ENCODE data around the gene ZNHIT6.

The ZNHIT6 gene

GRCh38 chr1:85626818-85627217 lies 81.4 kb downstream of the ZNHIT6 start:
- Histone ChIP-seq H3K27ac (no peak overlapping the region), H3K9ac (no peak overlapping the region), H3K9me3 (peaks cover 10% of the 10 kb centered on the region), H4K20me1 (no peaks in the 10 kb centered on the region), H3K36me3 (peaks cover 24% of the 10 kb centered on the region), H3K4me2 (no peak overlapping the region), H3K4me3 (no peak overlapping the region), H3K4me1 (no peaks in the 10 kb centered on the region), H3K27me3 (no peaks in the 10 kb centered on the region)
- TF ChIP-seq Cebpa-rat (IDR thresholded peaks at IDR 0.05), result no peak

GRCh38 chr1:85624361-85624760 lies 83.9 kb downstream of the ZNHIT6 start:
- Histone ChIP-seq H3K36me3 (peaks cover 24% of the 10 kb centered on the region), H3K9ac (no peak overlapping the region), H3K9me3 (peaks cover 26% of the 10 kb centered on the region), H3K27ac (no peak overlapping the region), H3K27me3 (no peaks in the 10 kb centered on the region), H4K20me1 (no peaks in the 10 kb centered on the region), H3K4me1 (no peaks in the 10 kb centered on the region), H3K4me2 (no peak overlapping the region), H3K4me3 (no peak overlapping the region)
- no peak for TF ChIP-seq Cebpa-rat (IDR thresholded peaks at IDR 0.05)

DNA sequence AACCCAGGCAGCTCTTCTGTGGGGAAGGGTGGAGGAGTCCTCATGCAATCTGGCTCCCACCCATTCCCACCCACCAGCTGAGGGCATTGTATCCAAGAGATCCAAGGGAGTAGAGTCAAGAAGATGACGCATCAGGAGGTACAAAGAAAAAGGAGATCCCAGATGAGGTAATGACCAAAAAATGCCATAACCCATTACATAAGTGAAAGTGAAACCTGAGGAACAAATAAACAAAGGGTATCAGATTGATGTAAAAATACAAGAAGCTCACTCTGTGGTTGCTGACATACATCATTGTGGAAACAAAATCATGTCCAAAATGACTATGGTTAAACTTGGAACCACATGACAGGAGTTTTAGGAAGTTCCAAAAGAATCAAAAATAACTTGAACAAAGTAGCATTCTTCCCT lies 85.2 kb downstream of the ZNHIT6 start:
- Histone ChIP-seq H3K4me3 (no peak overlapping the region), H3K27me3 (no peaks in the 10 kb centered on the region), H3K9me3 (peaks cover 26% of the 10 kb centered on the region), H3K36me3 (peaks cover 18% of the 10 kb centered on the region), H3K4me2 (no peak overlapping the region), H4K20me1 (no peaks in the 10 kb centered on the region), H3K4me1 (0 out of 2 replicates have a peak, but pooled peaks cover 2% of the 10 kb centered on the region), H3K9ac (no peak overlapping the region), H3K27ac (no peak overlapping the region)
- TF ChIP-seq Cebpa-rat (IDR thresholded peaks at IDR 0.05), result no peak

- Histone ChIP-seq H3K9ac (no peak overlapping the region), H3K27ac (no peak overlapping the region), H3K4me1 (0 out of 2 replicates have a peak, but pooled peaks cover 7% of the 10 kb centered on the region), H3K4me3 (no peak overlapping the region), H3K36me3 (peaks cover 11% of the 10 kb centered on the region; the same call in 1 of the 2 replicates), H3K27me3 (no peaks in the 10 kb centered on the region), H3K4me2 (no peak overlapping the region), H4K20me1 (no peaks in the 10 kb centered on the region), H3K9me3 (peaks cover 28% of the 10 kb centered on the region)
- no peak for TF ChIP-seq Cebpa-rat (IDR thresholded peaks at IDR 0.05)
These were observed 86.8 kb downstream of the ZNHIT6 start for GRCh38 chr1:85621430-85621829.

- no peak for TF ChIP-seq Cebpa-rat (IDR thresholded peaks at IDR 0.05)
- Histone ChIP-seq H3K9me3 (peaks cover 33% of the 10 kb centered on the region), H3K9ac (no peak overlapping the region)
These were observed 90.6 kb downstream of the ZNHIT6 start for GRCh38 chr1:85617633-85618100.

GRCh38 chr1:85616736-85617135 lies 91.5 kb downstream of the ZNHIT6 start:
- H3K27me3 ChIP-seq, result no peaks in the 10 kb centered on the region
- 0 out of 2 replicates have a peak, but pooled peaks cover 6% of the 10 kb centered on the region for H3K36me3 ChIP-seq
- no peak overlapping the region for H3K4me3 ChIP-seq
- no peaks in the 10 kb centered on the region for H4K20me1 ChIP-seq
- 0 out of 2 replicates have a peak, but pooled peaks cover 7% of the 10 kb centered on the region for H3K4me1 ChIP-seq
- TF ChIP-seq Cebpa-rat (IDR thresholded peaks at IDR 0.05), result no peak
- no peak overlapping the region for H3K9ac ChIP-seq
- H3K9me3 ChIP-seq, result peaks cover 23% of the 10 kb centered on the region
- H3K4me2 ChIP-seq, result no peak overlapping the region
- no peak overlapping the region for H3K27ac ChIP-seq

More at GRCh38 chr1:85617633-85618100, 90.6 kb downstream of the ZNHIT6 start:
- Histone ChIP-seq H3K4me2 (no peak overlapping the region), H3K27ac (no peak overlapping the region), H3K27me3 (no peaks in the 10 kb centered on the region), H4K20me1 (no peaks in the 10 kb centered on the region), H3K4me1 (0 out of 2 replicates have a peak, but pooled peaks cover 7% of the 10 kb centered on the region), H3K36me3 (0 out of 2 replicates have a peak, but pooled peaks cover 6% of the 10 kb centered on the region), H3K4me3 (no peak overlapping the region)

DNA sequence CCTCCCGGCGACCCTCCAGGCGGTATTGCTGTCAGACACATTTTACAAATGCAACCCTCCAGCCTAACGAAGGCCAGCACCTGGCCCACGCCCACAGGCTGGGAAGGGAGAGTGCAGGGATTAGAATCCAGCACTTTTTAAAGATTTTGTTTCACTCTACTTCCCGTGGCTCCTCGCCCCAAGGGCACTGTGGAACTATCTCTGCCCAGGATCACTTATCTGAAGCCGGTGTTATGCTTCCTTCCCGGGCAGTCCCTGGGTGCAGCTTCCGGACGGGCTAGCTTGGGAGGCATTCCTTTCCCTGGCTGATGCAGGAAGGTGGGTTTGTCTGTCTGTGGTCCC lies 91.9 kb downstream of the ZNHIT6 start:
- no peak overlapping the region for H3K27ac ChIP-seq
- H3K36me3 ChIP-seq, result 0 out of 2 replicates have a peak, but pooled peaks cover 6% of the 10 kb centered on the region
- no peak overlapping the region for H3K4me3 ChIP-seq
- H4K20me1 ChIP-seq, result no peaks in the 10 kb centered on the region
- no peak overlapping the region for H3K9ac ChIP-seq
- H3K4me1 ChIP-seq, result 0 out of 2 replicates have a peak, but pooled peaks cover 7% of the 10 kb centered on the region
- TF ChIP-seq Cebpa-rat (IDR thresholded peaks at IDR 0.05), result no peak
- no peaks in the 10 kb centered on the region for H3K27me3 ChIP-seq
- H3K4me2 ChIP-seq, result no peak overlapping the region
- H3K9me3 ChIP-seq, result peaks cover 19% of the 10 kb centered on the region

- no peak overlapping the region for H3K4me3 ChIP-seq
- no peak overlapping the region for H3K9ac ChIP-seq
- TF ChIP-seq Cebpa-rat (IDR thresholded peaks at IDR 0.05), result no peak
- no peak overlapping the region for H3K27ac ChIP-seq
- H3K4me2 ChIP-seq, result no peak overlapping the region
- 0 out of 2 replicates have a peak, but pooled peaks cover 7% of the 10 kb centered on the region for H3K4me1 ChIP-seq
- H3K27me3 ChIP-seq, result no peaks in the 10 kb centered on the region
- no peaks in the 10 kb centered on the region for H4K20me1 ChIP-seq
- H3K36me3 ChIP-seq, result 0 out of 2 replicates have a peak, but pooled peaks cover 6% of the 10 kb centered on the region
- peaks cover 14% of the 10 kb centered on the region for H3K9me3 ChIP-seq
These were observed 92.5 kb downstream of the ZNHIT6 start for GRCh38 chr1:85615586-85616363.

- no peak for TF ChIP-seq Cebpa-rat (IDR thresholded peaks at IDR 0.05)
- Histone ChIP-seq H3K9me3 (peaks cover 8% of the 10 kb centered on the region), H3K4me2 (no peak overlapping the region), H3K27me3 (no peaks in the 10 kb centered on the region), H3K27ac (no peak overlapping the region), H4K20me1 (no peaks in the 10 kb centered on the region), H3K36me3 (0 out of 2 replicates have a peak, but pooled peaks cover 6% of the 10 kb centered on the region), H3K4me1 (0 out of 2 replicates have a peak, but pooled peaks cover 2% of the 10 kb centered on the region), H3K9ac (no peak overlapping the region), H3K4me3 (no peak overlapping the region)
These were observed 95.4 kb downstream of the ZNHIT6 start for GRCh38 chr1:85612704-85613361.

- H3K4me3 ChIP-seq, result no peak overlapping the region
- no peaks in the 10 kb centered on the region for H3K27me3 ChIP-seq
- no peaks in the 10 kb centered on the region for H3K4me1 ChIP-seq
- H3K4me2 ChIP-seq, result no peak overlapping the region
- no peak for TF ChIP-seq Cebpa-rat (IDR thresholded peaks at IDR 0.05)
- H3K27ac ChIP-seq, result no peak overlapping the region
- H3K9ac ChIP-seq, result no peak overlapping the region
- 0 out of 2 replicates have a peak, but pooled peaks cover 6% of the 10 kb centered on the region for H3K36me3 ChIP-seq
- peaks cover 8% of the 10 kb centered on the region for H3K9me3 ChIP-seq
- H4K20me1 ChIP-seq, result no peaks in the 10 kb centered on the region
These were observed 96.4 kb downstream of the ZNHIT6 start for GRCh38 chr1:85611856-85612255.
